GM11168 (cell line): ENCODE results near the gene AREL1.

Source experiments
- in situ Hi-C: fragments of 300-500 bp; cut with MboI; formaldehyde crosslinking; loops from one replicate; pipeline ENCODE4 v1.12.0; 2022; ENCODE audit warnings: low sequenced_read_pairs; ENCODE audit not compliant: unreplicated experiment

The AREL1 gene

DNA sequence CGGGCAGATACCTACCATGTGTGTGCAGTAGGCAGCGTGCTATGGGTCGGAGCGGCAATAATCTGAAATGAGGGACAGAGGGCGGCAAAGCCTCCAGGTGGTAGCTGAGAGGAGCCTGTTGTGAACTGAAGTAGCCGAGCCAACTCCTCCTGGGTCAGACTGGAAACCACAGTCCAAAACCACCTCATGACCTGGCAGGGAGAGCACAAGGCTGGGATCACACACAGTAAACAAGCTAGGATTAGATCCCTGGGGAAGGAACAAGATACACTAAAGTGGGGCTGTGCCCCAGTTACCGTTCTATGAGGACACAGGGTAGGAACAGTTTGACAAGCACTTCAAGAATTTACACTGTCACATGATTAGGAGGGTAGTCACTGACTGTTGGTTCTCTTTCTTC, 49.0 kb downstream of the AREL1 start:
- in situ Hi-C loops, result no loop called here

DNA sequence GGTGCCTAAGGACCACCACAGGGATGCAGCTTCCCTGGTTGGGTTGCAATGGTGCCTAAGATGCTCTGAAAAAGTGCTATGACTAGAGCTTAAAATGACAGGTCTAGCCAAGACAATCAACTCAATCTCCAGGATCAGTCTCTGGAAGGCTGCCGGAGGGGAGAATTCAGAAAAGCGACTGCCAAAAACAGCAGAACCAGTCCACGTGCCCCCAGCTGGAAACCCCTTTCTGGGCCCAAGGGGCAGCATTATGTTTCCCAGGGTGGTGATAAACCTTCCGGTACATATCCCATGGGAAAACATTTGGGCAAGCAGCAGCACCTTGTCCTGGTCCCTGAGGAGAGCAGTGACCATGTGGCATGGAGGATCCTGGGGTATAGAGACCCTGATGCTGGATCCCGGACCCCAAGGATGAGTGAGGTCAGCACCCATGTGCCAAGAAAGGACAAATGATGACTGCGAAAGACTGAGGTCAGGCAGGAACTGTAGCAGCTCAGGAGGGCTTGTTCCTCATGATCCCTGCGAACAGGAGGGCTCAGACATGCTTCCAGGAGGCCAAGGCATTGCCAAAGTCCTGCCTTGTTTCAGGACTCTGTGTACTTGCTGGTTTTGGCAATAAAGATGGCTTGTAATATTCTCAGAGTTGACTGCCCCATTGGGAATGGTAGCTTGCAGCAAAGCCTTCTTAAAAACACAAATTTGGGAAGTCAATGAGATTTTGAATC, 51.0 kb downstream of the AREL1 start:
- in situ Hi-C loops, result no loop called here

DNA sequence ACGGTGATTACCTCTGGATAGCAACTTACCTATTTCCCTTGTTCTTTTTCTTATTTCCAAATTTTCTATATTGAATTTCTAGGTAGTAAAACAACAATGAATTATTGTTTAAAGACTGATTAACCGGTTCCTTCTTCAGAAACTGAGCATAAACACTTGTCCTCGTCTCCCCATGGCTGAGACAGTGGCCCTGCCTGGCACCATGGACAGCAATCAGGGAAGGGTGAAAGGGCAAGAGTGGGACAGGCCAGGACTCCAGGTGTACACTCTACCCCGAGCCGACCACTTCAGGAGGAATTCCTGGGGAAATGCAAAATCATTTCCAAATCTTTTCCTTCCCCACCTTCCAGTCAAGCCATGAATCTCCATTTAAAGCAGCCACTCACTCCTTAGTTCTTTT, 52.0 kb downstream of the AREL1 start:
- in situ Hi-C loops, result no loop called here

DNA sequence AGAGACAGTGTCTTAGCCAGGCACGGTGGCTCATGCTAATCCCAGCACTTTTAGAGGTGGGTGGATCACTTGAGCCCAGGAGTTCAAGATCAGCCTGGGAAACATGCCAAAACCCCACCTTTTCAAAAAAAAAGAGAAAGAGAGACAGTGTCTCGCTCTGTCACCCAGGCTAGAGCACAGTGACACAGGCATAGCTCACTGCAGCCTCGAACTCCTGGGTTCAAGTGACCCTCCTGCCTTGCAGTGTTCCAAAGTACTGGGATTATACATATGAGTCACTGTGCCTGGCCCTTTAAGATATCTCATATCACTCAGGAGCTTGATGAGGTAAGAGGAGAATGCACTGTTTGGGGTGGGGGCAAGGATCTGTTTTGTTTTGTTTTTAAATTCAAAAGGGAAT, 52.7 kb downstream of the AREL1 start:
- in situ Hi-C loops, result no loop called here

DNA sequence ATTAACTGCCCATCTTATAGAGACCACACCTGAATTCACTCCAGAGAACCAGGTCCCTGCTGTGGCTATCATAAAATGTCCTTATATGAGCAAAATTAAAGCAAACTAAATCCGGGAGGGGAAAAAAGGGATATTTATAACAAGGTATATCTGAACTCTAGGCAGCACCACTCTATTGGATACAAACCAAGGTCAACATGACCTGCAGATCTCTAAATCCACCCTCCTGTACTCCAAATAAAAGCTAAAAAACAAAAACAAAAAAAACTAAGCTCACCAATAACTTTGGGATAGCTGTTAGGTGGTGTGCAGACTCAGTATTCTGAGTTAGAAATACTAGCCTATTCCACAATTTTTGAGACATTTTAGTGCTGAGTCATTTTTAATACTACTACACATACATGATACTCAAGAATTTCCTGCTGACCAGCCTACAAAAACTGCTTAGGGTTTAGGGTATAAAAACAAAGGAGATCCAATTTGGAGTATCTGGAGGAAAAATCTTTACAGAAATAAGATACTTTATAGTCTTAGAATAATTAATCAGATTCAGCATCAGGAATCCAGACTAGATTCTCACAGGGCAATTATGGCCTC, 54.2 kb downstream of the AREL1 start:
- in situ Hi-C loops, result no loop called here

DNA sequence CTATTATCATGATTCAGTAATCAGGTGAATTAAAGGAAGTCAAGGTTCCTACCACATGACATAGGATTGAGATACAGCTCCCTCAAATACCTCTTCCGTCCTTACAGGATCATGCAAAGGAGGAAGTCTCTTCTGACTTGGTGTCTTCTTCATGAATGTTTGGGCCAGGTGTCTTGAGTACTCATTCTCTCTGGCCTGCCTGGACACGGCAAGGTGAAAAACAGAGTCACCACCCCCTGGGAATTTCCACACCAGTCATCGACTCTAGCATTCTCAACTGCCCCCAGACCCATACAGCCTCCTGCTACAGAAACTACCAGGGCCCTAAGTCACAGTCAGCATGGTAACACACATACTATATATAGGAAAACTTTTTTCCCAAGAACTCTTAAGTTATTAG, 55.9 kb downstream of the AREL1 start:
- in situ Hi-C loops, result no loop called here

DNA sequence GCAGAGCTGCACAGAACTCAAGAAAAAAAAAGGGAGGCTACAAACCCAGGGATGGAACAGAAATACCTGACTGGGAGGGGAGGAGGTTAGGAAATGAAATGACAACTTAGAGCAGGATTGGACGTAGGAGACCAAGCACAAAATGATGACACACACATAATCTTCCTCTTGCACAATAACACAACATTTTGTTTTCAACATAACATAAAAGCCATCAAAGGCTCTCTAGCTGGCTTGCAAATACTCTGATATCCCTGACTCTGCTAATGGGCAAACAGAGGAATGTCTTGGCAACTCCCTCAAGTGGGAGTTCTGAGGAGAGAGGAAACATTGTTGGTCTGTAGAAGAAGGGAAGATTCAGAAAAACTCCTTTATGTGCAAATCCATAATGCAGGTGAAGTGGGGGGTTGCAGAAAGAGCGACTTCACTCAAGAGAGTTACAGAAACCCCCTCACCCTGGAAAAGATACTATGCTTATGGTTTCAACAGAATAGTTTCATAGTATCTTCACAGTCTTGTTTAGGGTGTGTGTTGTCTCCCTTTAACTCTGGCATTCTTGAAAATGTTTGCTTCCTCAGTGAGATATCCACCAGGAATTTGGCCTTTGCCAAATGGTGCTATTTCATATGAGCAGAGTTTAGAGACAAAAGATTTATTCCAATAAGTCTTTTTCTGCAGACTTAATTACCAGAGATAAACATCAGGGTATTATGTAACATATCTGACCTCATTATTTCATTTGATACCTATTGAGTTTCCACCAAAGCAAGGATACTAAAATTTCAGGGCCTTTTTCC, 57.1 kb downstream of the AREL1 start:
- in situ Hi-C loops, result no loop called here

DNA sequence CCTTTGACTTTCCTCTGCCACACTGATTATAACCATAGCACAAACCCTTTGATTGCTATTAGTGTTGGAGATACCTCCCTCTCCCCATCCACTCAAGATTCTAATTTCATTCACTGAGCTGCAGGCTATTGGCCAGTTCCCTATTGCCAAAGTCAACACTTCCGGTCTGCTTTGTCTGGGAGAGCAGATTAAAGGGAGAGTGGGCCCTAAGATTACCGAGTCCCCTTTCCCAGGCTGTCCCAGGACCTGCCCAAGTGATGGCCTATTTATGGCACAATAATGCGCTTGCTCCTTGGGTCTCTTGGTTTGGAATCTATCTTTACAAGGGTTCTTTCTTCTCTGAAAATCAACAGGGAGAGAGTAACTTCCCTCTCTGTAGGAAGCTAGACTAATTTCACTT, 57.9 kb downstream of the AREL1 start:
- in situ Hi-C loops, result no loop called here

DNA sequence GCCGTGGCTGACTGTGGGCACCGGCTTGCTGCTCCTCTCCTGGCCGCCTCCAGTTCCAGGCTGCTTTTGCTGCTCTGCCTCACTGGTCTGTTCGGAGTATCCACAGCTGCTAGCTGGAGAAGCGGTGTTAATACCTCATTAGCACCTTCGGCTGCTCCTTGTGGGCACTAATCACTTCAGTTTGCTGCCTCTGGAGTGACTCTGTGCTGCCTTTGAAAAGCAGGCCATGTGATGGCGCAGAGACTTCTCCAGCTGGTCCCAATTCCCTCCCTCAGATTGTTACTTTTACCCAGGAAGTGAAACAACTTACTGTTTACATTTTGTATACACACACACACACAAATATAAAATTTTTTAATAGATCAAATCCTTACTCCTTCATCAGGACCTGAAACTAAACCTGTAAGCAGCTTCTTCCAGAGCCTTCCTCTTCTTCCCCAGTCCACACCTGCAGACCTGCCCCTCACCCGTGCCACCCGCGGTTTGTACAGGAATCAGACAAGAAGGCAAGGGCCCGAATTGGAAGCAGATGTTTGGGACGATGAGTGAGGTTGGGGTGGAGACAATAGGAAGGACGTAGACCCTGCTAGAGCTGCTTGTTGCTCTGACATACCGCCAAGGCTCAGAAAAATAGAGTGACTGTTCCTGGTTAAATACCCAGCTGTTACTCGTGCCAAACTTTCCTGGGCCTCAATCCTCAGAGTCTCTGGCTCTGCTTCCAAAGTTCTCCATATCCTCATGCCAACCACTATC, 59.3 kb downstream of the AREL1 start:
- in situ Hi-C loops, result no loop called here

DNA sequence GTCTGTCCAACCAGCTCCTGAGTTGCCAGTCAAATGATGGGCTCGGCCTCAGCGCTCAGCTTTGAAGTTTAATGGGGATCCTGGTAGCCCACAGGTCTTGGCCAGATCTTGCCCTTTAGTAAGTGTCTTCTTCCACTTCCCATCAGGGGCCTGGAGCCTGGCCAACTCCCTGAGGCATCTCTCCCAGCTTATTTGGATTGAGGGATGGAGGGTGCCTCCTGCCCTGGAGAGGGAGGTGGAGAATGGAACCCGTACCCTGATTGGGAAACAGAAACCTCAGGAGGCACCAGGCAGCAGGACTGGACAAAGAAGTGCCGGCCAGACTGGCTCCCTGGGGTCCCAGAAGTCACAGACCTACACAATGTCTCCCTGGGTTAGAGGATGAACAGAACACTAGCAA, 60.3 kb downstream of the AREL1 start:
- in situ Hi-C loops, result no loop called here

DNA sequence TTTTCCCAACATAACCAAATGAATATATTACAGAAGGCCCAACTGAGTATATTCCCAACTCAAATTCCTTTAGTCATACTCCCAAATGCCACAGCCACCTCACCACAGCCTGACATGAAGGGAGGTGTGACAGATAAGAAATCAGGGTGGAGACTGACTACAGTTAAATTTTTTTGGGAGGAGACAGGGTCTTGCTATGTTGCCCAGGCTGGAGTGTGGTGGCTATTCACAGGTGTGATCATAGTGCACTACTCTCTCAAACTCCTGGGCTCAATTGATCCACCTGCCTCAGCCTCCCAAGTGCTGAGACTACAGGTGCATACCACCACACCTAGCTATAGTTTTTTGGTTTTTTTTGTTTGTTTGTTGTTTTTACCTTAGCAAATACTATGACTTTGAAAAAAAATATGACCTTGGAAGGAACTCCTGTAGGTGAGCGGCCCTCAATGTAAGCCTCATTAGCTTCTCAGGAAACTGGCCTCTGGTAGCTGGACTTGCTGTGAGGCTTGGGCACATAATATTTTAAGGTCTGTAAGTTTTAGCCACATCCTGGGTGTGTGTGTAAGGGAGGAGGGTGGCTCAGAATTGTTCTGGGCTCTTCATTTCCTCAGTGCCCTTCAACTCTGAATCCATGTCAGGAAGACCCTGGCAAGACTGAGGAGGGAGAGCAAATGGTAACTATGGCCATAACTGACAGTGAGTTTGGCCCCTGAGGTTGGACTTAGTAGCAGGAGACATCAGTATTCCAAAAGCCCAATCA, 61.8 kb downstream of the AREL1 start:
- in situ Hi-C loops, result no loop called here

DNA sequence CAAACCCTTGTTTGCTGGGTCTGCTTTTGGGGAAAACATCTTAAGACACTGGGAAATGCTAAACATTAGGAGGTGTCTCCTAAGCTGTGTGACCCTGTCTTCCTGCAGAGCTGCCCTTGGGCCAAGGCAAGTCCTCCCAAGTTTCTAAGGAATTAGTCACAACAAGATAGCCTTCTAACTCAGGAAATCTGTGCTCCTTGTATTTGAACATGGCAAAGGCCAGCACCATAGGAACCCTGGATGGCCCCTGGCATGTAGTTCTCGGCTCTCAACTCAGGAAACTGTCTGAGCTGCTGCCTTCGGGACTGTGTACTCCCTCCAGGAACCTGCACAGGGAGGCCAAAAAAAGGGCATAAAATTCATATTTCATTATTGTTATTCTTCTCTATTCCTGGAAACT, 63.2 kb downstream of the AREL1 start:
- in situ Hi-C loops, result no loop called here

DNA sequence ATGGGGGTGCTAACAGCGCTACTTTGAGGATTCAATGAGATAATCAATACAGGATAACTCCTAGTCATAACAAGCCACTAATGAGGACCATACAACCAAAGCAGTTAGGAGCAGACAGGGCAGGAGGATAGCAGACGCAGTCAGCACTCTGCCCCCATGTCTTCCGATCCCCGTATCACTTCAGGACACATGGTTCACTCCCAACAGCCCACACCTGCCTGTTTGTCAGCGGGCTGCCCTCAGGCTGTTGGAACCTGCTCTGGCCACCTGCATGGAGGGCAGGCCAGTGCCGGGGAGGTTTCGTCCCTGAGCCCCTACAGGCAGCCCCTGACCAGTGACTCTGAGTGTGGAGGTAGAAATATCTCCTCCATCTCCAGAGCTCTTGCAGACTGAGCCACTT, 63.7 kb downstream of the AREL1 start:
- in situ Hi-C loops, result no loop called here

DNA sequence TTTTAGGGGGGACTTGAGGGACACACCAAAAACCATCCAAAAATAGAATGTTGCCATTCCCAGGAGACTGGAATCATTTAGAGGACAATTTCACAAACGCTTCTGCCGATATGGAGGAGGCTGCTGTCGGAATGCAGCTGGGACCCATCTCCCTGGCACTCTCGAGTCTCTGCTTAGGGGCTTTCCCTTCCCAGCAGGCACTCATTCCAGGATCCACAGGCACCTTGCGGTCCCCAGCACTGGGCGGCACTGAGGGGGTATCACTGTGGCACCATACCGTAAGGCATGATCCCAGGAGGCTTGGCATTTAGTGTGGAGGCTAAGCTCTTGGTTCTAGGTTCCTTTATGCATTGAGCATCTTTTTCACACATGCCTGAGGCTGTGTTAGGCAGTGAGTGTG, 64.3 kb downstream of the AREL1 start:
- in situ Hi-C loops, result no loop called here

DNA sequence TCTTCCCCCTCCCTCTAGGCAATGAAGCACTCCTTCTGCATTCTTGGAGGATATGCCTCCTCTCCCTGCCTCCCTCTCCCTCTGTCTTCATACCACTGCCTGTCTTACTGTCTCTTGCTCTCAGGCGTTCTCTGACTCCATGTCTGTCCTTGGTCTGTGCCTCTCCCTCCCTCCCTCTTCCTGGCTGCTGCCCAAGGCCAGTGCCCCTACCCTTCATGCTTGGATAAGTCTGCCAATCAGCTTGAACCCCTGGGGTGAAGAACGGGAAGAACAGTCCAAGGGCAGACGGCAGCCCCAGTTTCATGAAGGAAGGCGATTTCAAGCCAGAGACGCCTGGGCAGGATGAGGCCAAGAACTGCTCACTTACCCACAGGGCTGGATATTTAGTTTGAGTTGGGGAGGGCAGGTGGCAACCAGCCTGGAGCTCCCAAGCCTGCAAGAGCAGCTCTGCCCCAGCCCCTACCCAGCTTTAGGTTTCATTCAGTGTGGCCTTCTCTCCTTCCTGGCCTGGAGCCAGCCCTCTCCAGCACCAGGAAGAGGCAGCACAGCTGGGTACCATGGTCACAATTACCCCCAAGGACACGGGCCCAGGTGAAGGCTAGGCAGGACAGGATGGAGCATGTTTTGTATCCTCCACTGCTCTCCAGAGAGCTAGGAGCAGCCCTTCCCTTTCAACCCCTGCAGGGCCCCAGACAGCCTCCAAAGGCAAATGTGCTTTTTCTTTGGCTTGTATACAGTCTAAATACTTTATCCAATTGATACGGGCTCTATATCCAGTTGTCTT, 65.0 kb downstream of the AREL1 start:
- in situ Hi-C loops, result no loop called here

DNA sequence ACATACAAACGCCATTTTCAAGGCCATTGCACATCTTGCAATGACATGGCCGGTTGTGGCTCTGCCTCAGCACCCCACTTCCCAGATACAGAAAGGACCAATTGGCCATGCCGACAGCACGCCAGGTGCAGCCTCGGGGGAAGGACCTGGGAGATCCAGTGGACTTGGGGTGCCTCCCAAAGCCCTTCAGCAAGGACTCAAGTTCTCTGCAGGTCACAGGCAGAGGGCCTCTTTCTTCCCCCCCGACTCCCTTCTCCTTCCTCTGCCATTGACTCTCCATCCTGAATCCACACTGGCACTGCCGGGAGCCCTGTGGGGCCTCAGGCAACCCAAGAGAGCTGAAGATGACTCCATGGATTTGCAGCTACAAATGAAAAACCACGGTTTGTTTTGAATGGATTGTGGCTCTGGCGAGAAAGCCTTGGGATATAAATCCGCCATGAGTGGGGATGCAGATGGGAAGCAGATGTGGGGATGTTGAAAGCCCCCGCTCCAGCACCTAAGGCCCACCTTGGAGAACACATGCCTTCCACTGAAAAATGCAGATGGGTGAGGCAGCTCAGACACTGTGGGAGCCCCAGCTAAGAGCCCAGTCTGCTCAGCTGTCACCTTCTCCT, 65.7 kb downstream of the AREL1 start:
- in situ Hi-C loops, result no loop called here

DNA sequence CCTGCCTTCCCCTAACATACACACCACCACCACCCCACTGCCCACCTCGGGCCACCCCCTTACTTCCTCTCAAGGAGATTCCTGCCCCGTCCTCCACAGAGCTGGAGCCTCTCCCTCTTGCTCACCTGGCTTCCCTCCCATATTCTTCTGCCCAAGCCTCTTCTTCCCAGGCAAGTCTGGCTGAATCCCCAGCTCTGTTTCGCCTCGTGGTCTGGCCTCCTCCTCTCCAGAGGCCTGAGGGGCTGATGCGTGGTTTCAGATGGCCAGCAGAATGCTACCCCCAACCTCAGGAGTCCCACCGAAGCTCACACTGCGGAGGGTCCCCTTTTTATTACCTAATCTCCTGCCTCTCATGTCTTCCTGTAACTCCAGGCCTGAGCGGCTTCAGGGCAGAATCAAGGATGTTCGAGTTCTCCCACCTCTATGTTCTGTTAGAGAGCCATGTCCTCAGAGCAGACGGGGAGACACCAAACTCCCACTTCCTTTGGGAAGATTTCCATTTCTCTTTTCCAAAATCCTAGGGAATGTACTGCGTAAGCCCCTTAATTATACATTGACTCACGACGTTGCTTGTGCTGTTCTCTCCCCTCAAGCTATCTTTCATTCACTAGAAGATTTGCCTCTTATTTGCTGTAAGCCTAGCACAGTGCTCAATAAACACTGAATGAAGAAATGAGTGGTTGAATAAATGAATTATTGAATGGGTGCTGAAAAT, 67.0 kb downstream of the AREL1 start:
- in situ Hi-C loops, result no loop called here

DNA sequence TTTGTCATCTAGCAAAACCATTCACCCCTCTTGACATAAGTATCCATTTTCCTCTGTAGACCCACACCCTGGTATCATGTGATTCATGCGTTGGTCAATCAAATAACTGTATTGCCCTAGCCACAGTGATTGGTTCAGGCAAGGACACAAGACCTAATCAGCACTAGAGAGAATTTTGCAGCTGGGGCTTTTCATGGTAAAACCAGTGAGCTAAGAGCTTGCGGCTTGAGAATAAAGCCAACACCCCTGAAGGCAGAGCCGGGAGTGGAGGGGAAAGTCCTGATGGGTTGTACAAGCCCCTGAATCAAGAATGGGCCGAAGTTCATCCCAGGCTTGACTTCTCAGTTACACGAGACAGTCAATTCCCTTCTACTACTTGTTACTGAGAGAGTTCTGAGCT, 67.6 kb downstream of the AREL1 start:
- in situ Hi-C loops, result no loop called here
